Stomach (tissue), 4 donors: ENCODE data around the gene ALDOC.

ENCODE experiments used
- POLR2A ChIP-seq, 4 donors: fragments of 450-650 bp; IDR thresholded peaks; one replicate each; pipeline ENCODE4 v1.6.1; 2016; ENCODE audit warnings: antibody characterized with exemption in 4 of 4, control low read depth in 2 of 4, mild to moderate bottlenecking in 1 of 4, moderate library complexity in 1 of 4
- POLR2AphosphoS5 ChIP-seq, 3 donors: sonication (generic); formaldehyde crosslinking; IDR thresholded peaks; one replicate each; pipeline ENCODE4 v1.6.1; 2016; ENCODE audit warnings: antibody characterized with exemption in 3 of 3
- TF ChIP-seq, protein P1 (sequence below), 7 experiments: fragments of 450-650 bp in 4 of 7; fragments of 200-600 bp in 3 of 7; sonication (generic) in 3 of 7; IDR thresholded peaks; one replicate each; pipeline ENCODE4 v1.5.1; 2016 to 2019; ENCODE audit warnings: antibody characterized with exemption in 7 of 7, control low read depth in 2 of 7, mild to moderate bottlenecking in 1 of 7

DNA sequence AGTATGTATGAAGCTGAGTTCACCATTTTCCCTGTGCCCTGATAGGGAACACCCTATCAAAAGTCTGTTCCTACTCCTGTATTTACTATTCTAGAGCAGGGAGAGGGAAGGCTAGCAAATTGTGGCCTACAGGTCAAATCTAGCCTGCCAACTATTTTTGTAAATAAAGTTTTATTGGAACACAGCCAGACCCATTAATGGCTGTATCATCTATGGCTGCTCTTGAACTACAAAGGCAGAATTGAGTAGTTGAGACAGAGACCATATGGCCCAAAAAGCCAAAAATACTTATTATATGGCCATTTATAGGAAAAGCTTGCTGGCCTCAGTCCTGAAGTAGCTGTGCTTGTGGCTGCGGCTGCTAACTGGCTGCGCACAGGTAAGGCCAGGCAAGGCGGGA, 4.3 kb upstream of the ALDOC start:
- TF ChIP-seq POLR2AphosphoS5 (IDR thresholded peaks at IDR 0.05) (no peak), POLR2A (IDR thresholded peaks at IDR 0.05) (no peak)
- TF ChIP-seq, protein P1, sequence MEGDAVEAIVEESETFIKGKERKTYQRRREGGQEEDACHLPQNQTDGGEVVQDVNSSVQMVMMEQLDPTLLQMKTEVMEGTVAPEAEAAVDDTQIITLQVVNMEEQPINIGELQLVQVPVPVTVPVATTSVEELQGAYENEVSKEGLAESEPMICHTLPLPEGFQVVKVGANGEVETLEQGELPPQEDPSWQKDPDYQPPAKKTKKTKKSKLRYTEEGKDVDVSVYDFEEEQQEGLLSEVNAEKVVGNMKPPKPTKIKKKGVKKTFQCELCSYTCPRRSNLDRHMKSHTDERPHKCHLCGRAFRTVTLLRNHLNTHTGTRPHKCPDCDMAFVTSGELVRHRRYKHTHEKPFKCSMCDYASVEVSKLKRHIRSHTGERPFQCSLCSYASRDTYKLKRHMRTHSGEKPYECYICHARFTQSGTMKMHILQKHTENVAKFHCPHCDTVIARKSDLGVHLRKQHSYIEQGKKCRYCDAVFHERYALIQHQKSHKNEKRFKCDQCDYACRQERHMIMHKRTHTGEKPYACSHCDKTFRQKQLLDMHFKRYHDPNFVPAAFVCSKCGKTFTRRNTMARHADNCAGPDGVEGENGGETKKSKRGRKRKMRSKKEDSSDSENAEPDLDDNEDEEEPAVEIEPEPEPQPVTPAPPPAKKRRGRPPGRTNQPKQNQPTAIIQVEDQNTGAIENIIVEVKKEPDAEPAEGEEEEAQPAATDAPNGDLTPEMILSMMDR (IDR thresholded peaks at IDR 0.05) = no peak
